Psoas muscle (tissue), 8 donors: Measurements from ENCODE around the gene FXR1. TPM values are rescaled to one million over a fixed set of nuclear protein-coding genes. Genes with fewer than 3 reads are reported as not detected.

Source experiments
- ATAC-seq, 4 donors: fragments of 200-7000 bp; cut with Tn5 transposase; one replicate each; pipeline ENCODE4 v1.9.1; 2020; ENCODE audit warnings: moderate library complexity in 3 of 4, mild to moderate bottlenecking in 2 of 4
- DNase-seq, 2 donors: peaks; one replicate each; pipeline ENCODE4 v3.0.0-alpha.2; 2020
- H3K27ac ChIP-seq: fragments of 200-600 bp; one replicate; pipeline ENCODE4 v1.8.0; 2022
- H3K27me3 ChIP-seq, 3 donors: fragments of 200-600 bp in 1 of 3; one replicate each; pipeline versions ENCODE4 v1.6.1 to v1.8.0; 2013 to 2022; ENCODE audit warnings: low read length in 2 of 3, mild to moderate bottlenecking in 2 of 3, moderate library complexity in 1 of 3; ENCODE audit not compliant: insufficient read depth in 3 of 3
- H3K36me3 ChIP-seq, 2 donors: fragments of 200-600 bp in 1 of 2; one replicate each; pipeline versions ENCODE4 v1.6.1 to v1.8.0; 2013 to 2022; ENCODE audit warnings: low read depth in 1 of 2, mild to moderate bottlenecking in 1 of 2, moderate library complexity in 1 of 2; ENCODE audit not compliant: insufficient read depth in 1 of 2
- H3K4me1 ChIP-seq: fragments of 200-600 bp; one replicate; pipeline ENCODE4 v1.8.0; 2022
- H3K4me3 ChIP-seq: fragments of 200-600 bp; one replicate; pipeline ENCODE4 v1.8.0; 2022; ENCODE audit warnings: mild to moderate bottlenecking
- H3K9me3 ChIP-seq: fragments of 200-600 bp; one replicate; pipeline ENCODE4 v1.8.0; 2022
- intact Hi-C, 2 donors: fragments of 100-400 bp; cut with DNase I; formaldehyde crosslinking; loops; one replicate each; pipeline versions ENCODE4 v1.11.0 to v1.14.2; 2022
- polyA plus RNA-seq, 3 donors: library from polyadenylated mRNA; stranded (reverse); fragments of 200-250 nt; gene quantifications; one replicate each; pipeline ENCODE4 v1.2.3, GENCODE V29; 2013
- total RNA-seq, 4 donors: library from RNA; stranded (reverse); fragmentation: NEBNext Ultra II Directional in 2 of 4; extraction: Animal tissue kit (Norgen Biotek cat#: 25700) in 2 of 4; gene quantifications; one replicate each; pipeline versions ENCODE4 v1.2.1 to v1.2.4, GENCODE V29; 2021 to 2023
- TF ChIP-seq, protein P1 (sequence below): fragments of 200-600 bp; IDR thresholded peaks from one replicate; pipeline ENCODE4 v1.8.0; 2022; ENCODE audit warnings: antibody characterized with exemption
- donor health status: healthy with polysubstance abuse.
- donor health status: DM: no; HTN: no; CAD: no; lungs with moderate emphysema.
- donor health status: Bipolar disorder and iron deficiency.
- donor health status: healthy.
- donor health status: DM: yes; HTN: yes; CAD: no.
- donor health status: DM: no; HTN: no; CAD: no.
- donor health status: DM: no; HTN: no; CAD: no.
- donor health status: DM: yes; HTN: yes; CAD: no.

The FXR1 gene
- total and polyA plus RNA-seq, 7 donors, result 199 to 779 (median 674) TPM

DNA sequence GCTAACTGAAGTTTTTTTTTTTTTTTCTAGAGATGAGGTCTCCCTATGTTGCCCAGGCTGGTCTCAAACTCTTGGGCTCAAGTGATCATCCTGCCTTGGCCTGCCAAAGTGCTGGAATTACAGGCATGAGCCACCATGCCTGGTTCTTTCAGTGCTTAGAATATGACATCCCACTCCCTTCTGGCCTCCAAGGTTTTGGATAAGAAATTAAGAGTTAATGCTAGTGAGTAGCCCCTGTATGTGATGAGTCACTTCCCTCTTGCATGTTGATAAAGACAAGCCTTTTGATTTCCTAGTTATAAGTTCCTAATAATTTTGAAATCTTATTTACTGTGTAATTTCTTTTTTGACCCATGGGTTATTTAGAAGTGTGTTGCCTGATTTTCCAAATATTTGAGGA lies 112.7 kb downstream of the FXR1 start:
- H3K4me1 ChIP-seq, result no peaks in the 10 kb centered on the region
- TF ChIP-seq, protein P1, sequence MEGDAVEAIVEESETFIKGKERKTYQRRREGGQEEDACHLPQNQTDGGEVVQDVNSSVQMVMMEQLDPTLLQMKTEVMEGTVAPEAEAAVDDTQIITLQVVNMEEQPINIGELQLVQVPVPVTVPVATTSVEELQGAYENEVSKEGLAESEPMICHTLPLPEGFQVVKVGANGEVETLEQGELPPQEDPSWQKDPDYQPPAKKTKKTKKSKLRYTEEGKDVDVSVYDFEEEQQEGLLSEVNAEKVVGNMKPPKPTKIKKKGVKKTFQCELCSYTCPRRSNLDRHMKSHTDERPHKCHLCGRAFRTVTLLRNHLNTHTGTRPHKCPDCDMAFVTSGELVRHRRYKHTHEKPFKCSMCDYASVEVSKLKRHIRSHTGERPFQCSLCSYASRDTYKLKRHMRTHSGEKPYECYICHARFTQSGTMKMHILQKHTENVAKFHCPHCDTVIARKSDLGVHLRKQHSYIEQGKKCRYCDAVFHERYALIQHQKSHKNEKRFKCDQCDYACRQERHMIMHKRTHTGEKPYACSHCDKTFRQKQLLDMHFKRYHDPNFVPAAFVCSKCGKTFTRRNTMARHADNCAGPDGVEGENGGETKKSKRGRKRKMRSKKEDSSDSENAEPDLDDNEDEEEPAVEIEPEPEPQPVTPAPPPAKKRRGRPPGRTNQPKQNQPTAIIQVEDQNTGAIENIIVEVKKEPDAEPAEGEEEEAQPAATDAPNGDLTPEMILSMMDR, result no peak
- no peaks in the 10 kb centered on the region for H3K27me3 ChIP-seq
- DNase-seq (no peak), ATAC-seq (no peak)
- H3K27ac ChIP-seq, result no peak overlapping the region
- intact Hi-C loops, result no loop called here
- H3K36me3 ChIP-seq, result no peaks in the 10 kb centered on the region
- H3K9me3 ChIP-seq, result peaks cover 22% of the 10 kb centered on the region
- H3K4me3 ChIP-seq, result no peak overlapping the region

DNA sequence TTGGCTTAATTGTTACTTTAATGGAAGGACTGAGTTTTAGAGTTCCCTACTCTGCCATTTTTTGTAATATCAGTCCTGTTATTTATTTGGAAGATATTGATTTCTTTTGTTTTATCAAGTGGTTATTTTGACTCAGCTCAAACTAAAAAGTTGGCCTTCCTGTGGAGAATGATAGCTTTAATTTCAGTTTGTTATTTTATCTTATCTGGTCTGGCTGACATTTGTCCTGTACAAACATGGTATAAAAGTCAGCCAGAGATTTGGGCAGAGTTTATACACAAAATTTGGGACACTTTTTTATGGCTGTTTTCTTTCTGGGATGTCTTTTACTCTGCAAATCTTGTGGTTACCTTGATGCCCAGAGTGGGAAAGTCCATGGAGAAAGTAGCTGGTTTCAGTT lies 118.5 kb downstream of the FXR1 start:
- intact Hi-C loops, result no loop called here
- H3K27me3 ChIP-seq, result no peaks in the 10 kb centered on the region
- ATAC-seq, result no peak

More for the DNA sequence above, 118.5 kb downstream of the FXR1 start:
- H3K27ac ChIP-seq, result no peak overlapping the region
- no peak for DNase-seq
- H3K4me3 ChIP-seq, result no peak overlapping the region
- no peaks in the 10 kb centered on the region for H3K36me3 ChIP-seq
- no peaks in the 10 kb centered on the region for H3K4me1 ChIP-seq
- H3K9me3 ChIP-seq, result peaks cover 5% of the 10 kb centered on the region
- TF ChIP-seq, protein P1, result no peak

Other genes starting within 250 kb of the FXR1 start
- gene CCDC39, start 233.2 kb upstream of the FXR1 start, total RNA-seq, result under 1 TPM; 0.69 to 0.86 (median 0.81) TPM
- gene CCDC39, start 233.2 kb upstream of the FXR1 start, polyA plus RNA-seq, result under 1 TPM in 2 of 3 donors, not detected in 1; 0.03 to 0.12 TPM
- gene DNAJC19, start 77.1 kb downstream of the FXR1 start, total RNA-seq, result 10 to 100 TPM; 61.1 to 90.3 (median 76.4) TPM
- gene DNAJC19, start 77.1 kb downstream of the FXR1 start, polyA plus RNA-seq, result 10 to 100 TPM; 37.3 to 77.7 (median 56.3) TPM